HEK293 (cell line): ENCODE data around the gene RPL6.

Source experiments
- CTCF ChIA-PET: fragments of 350-600 bp; formaldehyde crosslinking; extraction: SDS; loops from one replicate; lab custom pipeline; 2021; ENCODE audit warnings: antibody characterized with exemption; lab: Yijun Ruan, JAX
- POLR2A ChIA-PET: fragments of 300-600 bp; formaldehyde crosslinking; extraction: SDS; loops from one replicate; lab custom pipeline; 2020; ENCODE audit warnings: antibody characterized with exemption, inconsistent platforms; lab: Yijun Ruan, JAX
- H3K27ac ChIP-seq: fragments of 200-500 bp; sonication (Bioruptor generic); 2 replicates; pipeline ENCODE4 v1.5.1; 2014; ENCODE audit warnings: low read depth, low read length, control low read depth, inconsistent platforms; ENCODE audit errors: extremely low read depth
- H3K36me3 ChIP-seq, 2 experiments: fragments of 200-500 bp in 1 of 2; sonication (Bioruptor generic) in 1 of 2; 1 replicate in 1 of 2; 2 replicates in 1 of 2; pipeline ENCODE4 v1.5.1; 2014 to 2017; ENCODE audit warnings: inconsistent platforms in 2 of 2, low read length in 2 of 2; ENCODE audit not compliant: control insufficient read depth in 2 of 2, insufficient read depth in 1 of 2
- H3K4me1 ChIP-seq: fragments of 200-500 bp; sonication (Bioruptor generic); 2 replicates; pipeline ENCODE4 v1.5.1; 2014; ENCODE audit warnings: mild to moderate bottlenecking, low read length, inconsistent platforms; ENCODE audit not compliant: control insufficient read depth, insufficient read depth
- H3K4me3 ChIP-seq: 2 replicates; pipeline ENCODE4 v1.5.1; 2011; ENCODE audit warnings: low read depth, mild to moderate bottlenecking, control low read depth, low read length, moderate library complexity
- H3K9me3 ChIP-seq: fragments of 200-500 bp; sonication (Bioruptor generic); 2 replicates; pipeline ENCODE4 v1.5.1; 2014; ENCODE audit warnings: low read depth, low read length, inconsistent platforms; ENCODE audit not compliant: control insufficient read depth, insufficient read depth
- FEZF1 ChIP-seq: fragments of 450-650 bp; formaldehyde crosslinking; IDR thresholded peaks from 2 replicates; pipeline ENCODE4 v1.5.1; 2016; ENCODE audit warnings: missing biosample characterization, missing genetic modification characterization
- GLIS2 ChIP-seq: fragments of 450-650 bp; formaldehyde crosslinking; IDR thresholded peaks from 2 replicates; pipeline ENCODE4 v1.5.1; 2016; ENCODE audit warnings: missing biosample characterization, missing genetic modification characterization
- IKZF3 ChIP-seq: fragments of 450-650 bp; IDR thresholded peaks from 2 replicates; pipeline ENCODE4 v1.5.0; 2018; ENCODE audit warnings: missing biosample characterization, mild to moderate bottlenecking, missing genetic modification characterization, moderate library complexity
- KLF1 ChIP-seq: fragments of 450-650 bp; formaldehyde crosslinking; IDR thresholded peaks from 2 replicates; pipeline ENCODE4 v1.5.1; 2016; ENCODE audit warnings: missing biosample characterization, missing genetic modification characterization
- KLF8 ChIP-seq: fragments of 450-650 bp; formaldehyde crosslinking; IDR thresholded peaks from 2 replicates; pipeline ENCODE4 v1.5.1; 2016; ENCODE audit warnings: missing biosample characterization, missing genetic modification characterization
- MEIS1 ChIP-seq: sonication (generic); formaldehyde crosslinking; IDR thresholded peaks from 2 replicates; pipeline ENCODE4 v1.8.1; 2022; ENCODE audit warnings: missing genetic modification reagents, mild to moderate bottlenecking, borderline replicate concordance
- PRDM10 ChIP-seq: fragments of 450-650 bp; formaldehyde crosslinking; IDR thresholded peaks from 2 replicates; pipeline ENCODE4 v1.5.1; 2016; ENCODE audit warnings: missing biosample characterization, missing genetic modification characterization
- PRDM6 ChIP-seq: fragments of 450-650 bp; formaldehyde crosslinking; IDR thresholded peaks from 2 replicates; pipeline ENCODE4 v1.5.1; 2017; ENCODE audit warnings: missing biosample characterization, missing genetic modification characterization
- SCRT1 ChIP-seq: fragments of 450-650 bp; formaldehyde crosslinking; IDR thresholded peaks from 2 replicates; pipeline ENCODE4 v1.5.1; 2016; ENCODE audit warnings: missing biosample characterization, missing genetic modification characterization, borderline replicate concordance
- SETDB1 ChIP-seq: IDR thresholded peaks from one replicate; pipeline ENCODE4 v1.6.1; 2017; ENCODE audit warnings: mild to moderate bottlenecking, low read length, moderate library complexity, mixed read lengths; ENCODE audit not compliant: insufficient read length
- TRIM28 ChIP-seq: IDR thresholded peaks from 2 replicates; pipeline ENCODE4 v1.6.1; 2011; ENCODE audit warnings: low read length, control low read depth, borderline replicate concordance
- WT1 ChIP-seq: fragments of 450-650 bp; formaldehyde crosslinking; IDR thresholded peaks from 2 replicates; pipeline ENCODE4 v1.5.1; 2016; ENCODE audit warnings: missing biosample characterization, missing genetic modification characterization
- ZIC2 ChIP-seq: fragments of 450-650 bp; formaldehyde crosslinking; IDR thresholded peaks from 2 replicates; pipeline ENCODE4 v1.5.1; 2016; ENCODE audit warnings: missing biosample characterization, missing genetic modification characterization
- ZNF10 ChIP-seq: fragments of 450-650 bp; formaldehyde crosslinking; IDR thresholded peaks from 2 replicates; pipeline ENCODE4 v1.5.1; 2017; ENCODE audit warnings: missing biosample characterization, missing genetic modification characterization
- ZNF146 ChIP-seq: fragments of 450-650 bp; formaldehyde crosslinking; IDR thresholded peaks from 2 replicates; pipeline ENCODE4 v1.5.1; 2016; ENCODE audit warnings: missing biosample characterization, missing genetic modification characterization
- ZNF169 ChIP-seq: fragments of 450-650 bp; formaldehyde crosslinking; IDR thresholded peaks from 2 replicates; pipeline ENCODE4 v1.5.1; 2016; ENCODE audit warnings: missing biosample characterization, missing genetic modification characterization
- ZNF18 ChIP-seq: fragments of 450-650 bp; formaldehyde crosslinking; IDR thresholded peaks from 2 replicates; pipeline ENCODE4 v1.5.1; 2016; ENCODE audit warnings: missing biosample characterization, missing genetic modification characterization
- ZNF19 ChIP-seq: fragments of 450-650 bp; formaldehyde crosslinking; IDR thresholded peaks from 2 replicates; pipeline ENCODE4; 2016; ENCODE audit warnings: missing biosample characterization, missing genetic modification characterization, low read depth
- ZNF274 ChIP-seq, 2 experiments: fragments of 200-500 bp in 1 of 2; fragments of 450-650 bp in 1 of 2; sonication (Bioruptor generic) in 1 of 2; formaldehyde crosslinking in 1 of 2; IDR thresholded peaks; 2 replicates each; pipeline versions ENCODE4 v1.5.1 to v1.6.1; 2014 to 2016; ENCODE audit warnings: borderline replicate concordance in 1 of 2, inconsistent platforms in 1 of 2, low read length in 1 of 2, missing biosample characterization in 1 of 2, missing genetic modification characterization in 1 of 2
- ZNF585B ChIP-seq: fragments of 450-650 bp; formaldehyde crosslinking; IDR thresholded peaks from 2 replicates; pipeline ENCODE4 v1.5.1; 2016; ENCODE audit warnings: missing biosample characterization, missing genetic modification characterization
- ZNF610 ChIP-seq: fragments of 450-650 bp; formaldehyde crosslinking; IDR thresholded peaks from 2 replicates; pipeline ENCODE4 v1.5.1; 2016; ENCODE audit warnings: missing biosample characterization, missing genetic modification characterization, borderline replicate concordance
- ZNF660 ChIP-seq: fragments of 450-650 bp; IDR thresholded peaks from 2 replicates; pipeline ENCODE4 v1.5.1; 2018; ENCODE audit warnings: missing biosample characterization, mild to moderate bottlenecking, missing genetic modification characterization
- ZNF76 ChIP-seq: fragments of 450-650 bp; formaldehyde crosslinking; IDR thresholded peaks from 2 replicates; pipeline ENCODE4; 2016; ENCODE audit warnings: low read depth, missing biosample characterization, missing genetic modification characterization, borderline replicate concordance
- ZSCAN5A ChIP-seq: fragments of 450-650 bp; formaldehyde crosslinking; IDR thresholded peaks from 2 replicates; pipeline ENCODE4 v1.5.1; 2016; ENCODE audit warnings: missing biosample characterization, missing genetic modification characterization
- ZXDB ChIP-seq: fragments of 450-650 bp; formaldehyde crosslinking; IDR thresholded peaks from 2 replicates; pipeline ENCODE4 v1.5.1; 2016; ENCODE audit warnings: missing biosample characterization, missing genetic modification characterization

Gene RPL6

GRCh38 chr12:112380663-112381405 is 28.6 kb downstream of the RPL6 start (continued):
- TF ChIP-seq ZNF585B (tag by site-specific recombination) (no peak), PRDM10 (tag by site-specific recombination) (no peak), FEZF1 (tag by site-specific recombination) (peak; percentile 71), PRDM6 (tag by site-specific recombination) (0 out of 2 replicates have a peak, but pooled peaks have one; percentile 45), ZNF10 (tag by site-specific recombination) (peak; percentile 44; the same call in 1 of the 2 replicates), ZNF18 (peak; percentile 99), MEIS1 (CRISPR knock-in tag) (no peak)
- TF ChIP-seq, all 188 proteins: peak for 17

- Histone ChIP-seq H3K27ac (no peak overlapping the region), H3K4me1 (peaks cover 11% of the 10 kb centered on the region), H3K36me3 (no peaks in the 10 kb centered on the region; a peak in 1 of 3 replicates), H3K9me3 (no peaks in the 10 kb centered on the region), H3K4me3 (no peak overlapping the region)
- POLR2A ChIA-PET: no interaction called here
- CTCF ChIA-PET: no interaction called here
- TF ChIP-seq ZIC2 (no peak), ZNF10 (tag by site-specific recombination) (0 out of 2 replicates have a peak, but pooled peaks have one; percentile 53), ZSCAN5A (tag by site-specific recombination) (no peak), WT1 (peak; percentile 92), ZNF660 (tag by site-specific recombination) (no peak), KLF1 (tag by site-specific recombination) (peak; percentile 82), TRIM28 (peak; percentile 98), ZNF19 (tag by site-specific recombination) (no peak), SCRT1 (tag by site-specific recombination) (no peak), GLIS2 (tag by site-specific recombination) (no peak), PRDM6 (tag by site-specific recombination) (0 out of 2 replicates have a peak, but pooled peaks have one; percentile 6), SETDB1 (peak; percentile 97), ZNF274 (IDR thresholded peaks at IDR 0.05; ENCODE audit: low read length) (no peak), ZNF274 (tag by site-specific recombination; IDR thresholded peaks at IDR 0.05; ENCODE audit: borderline replicate concordance) (no peak), ZNF76 (tag by site-specific recombination) (no peak), ZXDB (tag by site-specific recombination) (peak; percentile 36; the same call in 1 of the 2 replicates), ZNF610 (tag by site-specific recombination) (peak; percentile 67; the same call in 1 of the 2 replicates), ZNF146 (peak; percentile 96), IKZF3 (no peak), ZNF169 (tag by site-specific recombination) (no peak), KLF8 (0 out of 2 replicates have a peak, but pooled peaks have one; percentile 15)
These were observed 34.3 kb downstream of the RPL6 start for GRCh38 chr12:112375105-112375504.
